Breast epithelium (tissue), 4 donors: ENCODE results near the gene NDUFC2. TPM values are rescaled to one million over a fixed set of nuclear protein-coding genes. Genes with fewer than 3 reads are reported as not detected.

Experiments
- DNase-seq, 2 donors: peaks; one replicate each; pipeline ENCODE4 v3.0.0-alpha.2; 2019; ENCODE audit warnings: low spot score in 2 of 2
- H3K27ac ChIP-seq, 2 donors: fragments of 200-600 bp; sonication (generic) in 1 of 2; one replicate each; pipeline ENCODE4 v1.5.1; 2016 to 2019; ENCODE audit warnings: mild to moderate bottlenecking in 1 of 2
- H3K27me3 ChIP-seq, 2 donors: fragments of 200-600 bp; sonication (generic) in 1 of 2; one replicate each; pipeline versions ENCODE4 v1.5.1 to v1.6.0; 2017 to 2019; ENCODE audit warnings: control low read depth in 1 of 2, mild to moderate bottlenecking in 1 of 2
- H3K36me3 ChIP-seq: fragments of 200-600 bp; one replicate; pipeline ENCODE4 v1.5.1; 2019
- H3K4me1 ChIP-seq, 2 donors: fragments of 200-600 bp; sonication (generic); one replicate each; pipeline ENCODE4 v1.5.1; 2016 to 2019; ENCODE audit warnings: control low read depth in 1 of 2
- H3K4me3 ChIP-seq, 3 donors: fragments of 200-600 bp; sonication (generic); 1 replicate in 2 of 3; 2 replicates in 1 of 3; pipeline ENCODE4 v1.5.1; 2016 to 2019; ENCODE audit warnings: mild to moderate bottlenecking in 3 of 3, moderate library complexity in 2 of 3
- H3K9me3 ChIP-seq, 2 donors: fragments of 200-600 bp; sonication (generic) in 1 of 2; one replicate each; pipeline ENCODE4 v1.5.1; 2016 to 2019; ENCODE audit warnings: control low read depth in 1 of 2
- CTCF ChIP-seq, 3 donors: fragments of 450-650 bp; IDR thresholded peaks; one replicate each; pipeline ENCODE4 v1.5.1; 2016 to 2017; ENCODE audit warnings: antibody characterized with exemption in 3 of 3, mild to moderate bottlenecking in 3 of 3, moderate library complexity in 3 of 3
- POLR2A ChIP-seq: fragments of 450-650 bp; IDR thresholded peaks from one replicate; pipeline ENCODE4 v1.6.1; 2016; ENCODE audit warnings: antibody characterized with exemption, mild to moderate bottlenecking, moderate library complexity
- POLR2AphosphoS5 ChIP-seq, 3 donors: sonication (generic); formaldehyde crosslinking; IDR thresholded peaks; one replicate each; pipeline ENCODE4 v1.6.1; 2017; ENCODE audit warnings: antibody characterized with exemption in 3 of 3
- intact Hi-C: fragments of 100-400 bp; cut with DNase I; formaldehyde crosslinking; loops from one replicate; pipeline ENCODE4 v1.15.1; 2023; ENCODE audit warnings: low total_unique reads
- total RNA-seq, 3 donors: library from RNA; depleted of rRNA; stranded (reverse); fragments of >200 nt; gene quantifications; one replicate each; pipeline ENCODE4 v1.1.0, GENCODE V29; 2016

The NDUFC2 gene
- total RNA-seq, 3 donors from 2014 or later = 101 to 105 (median 103) TPM

- TF ChIP-seq POLR2A (no peak), POLR2AphosphoS5 (IDR thresholded peaks at IDR 0.05) (no peak), CTCF (IDR thresholded peaks at IDR 0.05) (no peak)
- Histone ChIP-seq H3K4me3 (peak overlapping the region in 1 of 3 donors; percentile 17), H3K4me1 (peaks cover 0 to 14% of the 10 kb centered on the region in 2 donors), H3K36me3 (no peaks in the 10 kb centered on the region), H3K9me3 (no peaks in the 10 kb centered on the region), H3K27ac (peak overlapping the region; percentile 70 to 83), H3K27me3 (no peaks in the 10 kb centered on the region)
- intact Hi-C loops = no loop called here
- no peak for DNase-seq
Measured at GRCh38 chr11:78039391-78039918, 40.2 kb downstream of the NDUFC2 start.

- no peak for TF ChIP-seq POLR2A
- no peak for TF ChIP-seq POLR2AphosphoS5 (IDR thresholded peaks at IDR 0.05)
- no peak for TF ChIP-seq CTCF (IDR thresholded peaks at IDR 0.05)
- DNase-seq = no peak
- Histone ChIP-seq H3K36me3 (no peaks in the 10 kb centered on the region), H3K4me3 (no peak overlapping the region), H3K9me3 (no peaks in the 10 kb centered on the region), H3K27me3 (no peaks in the 10 kb centered on the region), H3K4me1 (peaks cover 0 to 14% of the 10 kb centered on the region in 2 donors), H3K27ac (peak overlapping the region; percentile 20 to 83)
- intact Hi-C loops = no loop called here
Measured at GRCh38 chr11:78038697-78039313, 40.9 kb downstream of the NDUFC2 start.

GRCh38 chr11:78037825-78038620 lies 41.6 kb downstream of the NDUFC2 start:
- no peak for DNase-seq
- no peaks in the 10 kb centered on the region for H3K36me3 ChIP-seq
- TF ChIP-seq POLR2A = no peak
- no peak for TF ChIP-seq CTCF (IDR thresholded peaks at IDR 0.05)
- no peak for TF ChIP-seq POLR2AphosphoS5 (IDR thresholded peaks at IDR 0.05)
- H3K27ac ChIP-seq = peak overlapping the region; percentile 20 to 83
- H3K9me3 ChIP-seq = no peaks in the 10 kb centered on the region
- H3K4me3 ChIP-seq = no peak overlapping the region
- H3K4me1 ChIP-seq = peaks cover 0 to 14% of the 10 kb centered on the region in 2 donors
- intact Hi-C loops = no loop called here
- no peaks in the 10 kb centered on the region for H3K27me3 ChIP-seq

- intact Hi-C loops = no loop called here
- H3K9me3 ChIP-seq = no peaks in the 10 kb centered on the region
- peak overlapping the region in 1 of 2 donors; percentile 53 for H3K27ac ChIP-seq
- DNase-seq = no peak
- no peak for TF ChIP-seq POLR2AphosphoS5 (IDR thresholded peaks at IDR 0.05)
- no peak for TF ChIP-seq CTCF (IDR thresholded peaks at IDR 0.05)
- no peak for TF ChIP-seq POLR2A
- no peaks in the 10 kb centered on the region for H3K27me3 ChIP-seq
- no peaks in the 10 kb centered on the region for H3K36me3 ChIP-seq
- no peak overlapping the region for H3K4me3 ChIP-seq
- H3K4me1 ChIP-seq = peaks cover 0 to 15% of the 10 kb centered on the region in 2 donors
Measured at GRCh38 chr11:78037056-78037455, 42.6 kb downstream of the NDUFC2 start.

- no peaks in the 10 kb centered on the region for H3K27me3 ChIP-seq
- no peak overlapping the region for H3K4me3 ChIP-seq
- peak overlapping the region in 1 of 2 donors; percentile 21 for H3K27ac ChIP-seq
- DNase-seq = no peak
- TF ChIP-seq CTCF (IDR thresholded peaks at IDR 0.05) = no peak
- no peak for TF ChIP-seq POLR2AphosphoS5 (IDR thresholded peaks at IDR 0.05)
- no peak for TF ChIP-seq POLR2A
- H3K36me3 ChIP-seq = no peaks in the 10 kb centered on the region
- intact Hi-C loops = no loop called here
- H3K9me3 ChIP-seq = no peaks in the 10 kb centered on the region
- peaks cover 0 to 21% of the 10 kb centered on the region in 2 donors for H3K4me1 ChIP-seq
Measured at GRCh38 chr11:78036313-78036712, 43.3 kb downstream of the NDUFC2 start.
